CD4-positive, alpha-beta T cell treated with Interferon alpha-2 for 1 hour (primary cell): ENCODE results near the gene CAMTA1.
A peak's percentile ranks its signal among the peaks of the same experiment; 100 is the strongest.

Experiments used
- DNase-seq, 2 donors: peaks; one replicate each; pipeline ENCODE4 v3.0.0-alpha.2; 2020 to 2022

Gene CAMTA1

GRCh38 chr1:7050751-7051665 lies 265.8 kb downstream of the CAMTA1 start:
- no peak for DNase-seq

GRCh38 chr1:7052701-7053100 lies 267.4 kb downstream of the CAMTA1 start:
- DNase-seq, result no peak

DNA sequence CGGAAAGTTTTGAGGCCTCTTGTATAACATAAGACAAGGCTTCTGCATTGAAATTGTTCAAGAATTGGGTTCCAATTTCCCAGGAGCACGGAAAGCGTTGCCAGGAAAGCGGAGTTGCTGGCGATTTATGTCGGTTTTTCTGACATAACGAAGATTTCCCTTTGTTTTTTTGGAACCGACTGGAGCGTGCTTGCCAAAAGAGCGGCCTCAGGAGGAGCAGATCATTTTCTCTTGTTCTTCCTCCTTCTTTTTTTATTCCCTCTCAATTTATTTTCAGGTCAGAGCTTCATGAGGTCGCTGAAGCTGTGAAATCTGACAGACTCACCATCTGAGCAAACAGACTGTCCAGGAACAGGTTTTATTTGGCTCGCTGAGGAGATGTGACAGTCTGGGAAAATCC lies 275.5 kb downstream of the CAMTA1 start:
- DNase-seq, result no peak

DNA sequence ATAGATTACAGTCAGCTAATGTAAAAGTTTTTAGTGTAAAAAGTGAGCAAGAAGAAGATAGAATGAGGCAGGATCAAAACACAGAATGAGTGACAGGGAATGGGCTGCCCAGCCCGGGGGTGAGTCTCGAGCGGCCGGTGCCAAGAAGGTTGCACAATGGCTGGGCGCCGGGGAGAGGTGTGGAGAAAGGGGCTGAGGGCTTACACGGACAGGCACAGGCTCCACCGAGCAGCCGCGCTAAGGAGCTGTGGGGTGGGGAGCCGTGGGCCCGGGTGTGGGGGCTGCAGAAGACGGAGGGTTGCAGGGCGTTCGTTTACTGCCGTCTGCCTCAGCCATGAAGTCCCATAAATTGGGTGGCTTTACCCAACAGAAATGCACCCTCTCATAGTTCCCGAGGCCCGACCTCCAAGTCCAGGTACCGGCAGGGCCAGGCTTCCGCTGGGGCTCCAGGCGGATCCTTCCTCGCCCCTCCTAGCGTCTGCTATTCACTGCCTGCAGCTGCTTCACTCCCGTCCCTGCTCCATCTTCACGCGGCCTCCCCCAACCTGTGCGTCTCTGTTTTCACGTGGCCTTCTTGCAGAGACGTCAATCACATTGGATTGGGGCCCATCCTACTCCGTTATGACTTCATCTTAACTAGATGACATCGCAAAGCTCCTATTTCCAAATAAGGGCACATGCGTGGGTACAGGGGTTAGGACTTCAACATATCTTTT lies 277.2 kb downstream of the CAMTA1 start:
- no peak for DNase-seq

DNA sequence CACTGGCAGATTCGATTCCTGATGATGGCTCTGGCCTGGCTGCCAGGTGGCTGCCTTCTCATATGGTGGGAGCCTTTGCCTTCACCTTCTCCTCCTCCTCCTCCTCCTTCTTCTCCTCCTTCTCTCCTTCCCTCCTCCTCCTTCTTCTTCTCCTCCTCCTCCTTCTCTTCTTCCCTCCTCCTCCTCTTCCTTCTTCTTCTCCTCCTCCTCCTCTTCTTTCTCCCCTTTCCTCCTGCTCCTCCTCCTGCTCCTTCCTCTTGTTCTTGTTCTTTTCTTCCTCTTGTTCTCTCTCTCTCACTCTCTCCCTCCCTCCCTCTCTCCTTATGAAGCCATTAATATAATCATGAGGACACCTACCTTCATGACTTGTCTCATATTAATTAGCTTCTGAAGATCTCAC lies 278.7 kb downstream of the CAMTA1 start:
- DNase-seq, result no peak

- DNase-seq, result no peak
Measured at GRCh38 chr1:7068552-7068951, 283.3 kb downstream of the CAMTA1 start.

DNA sequence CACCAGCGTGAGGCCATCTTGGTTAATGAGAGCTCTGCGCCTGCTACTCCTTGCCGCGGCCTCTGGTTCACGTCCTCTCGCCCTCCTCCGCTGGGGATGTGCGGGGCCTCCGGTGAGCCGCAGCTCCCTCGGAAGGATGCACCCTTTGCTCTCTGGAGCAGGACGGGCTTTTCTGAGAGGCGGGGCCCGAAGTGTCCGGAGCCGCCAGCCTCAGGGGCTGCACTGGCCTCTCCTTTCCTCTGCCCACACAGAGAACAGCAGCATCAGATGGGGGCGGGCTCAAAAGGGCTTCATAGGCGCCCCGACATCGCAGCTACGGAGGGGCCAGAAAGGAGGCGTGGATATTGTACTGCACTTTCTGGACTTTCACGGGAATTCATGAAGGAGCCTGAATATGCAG lies 284.7 kb downstream of the CAMTA1 start:
- DNase-seq, result no peak

DNA sequence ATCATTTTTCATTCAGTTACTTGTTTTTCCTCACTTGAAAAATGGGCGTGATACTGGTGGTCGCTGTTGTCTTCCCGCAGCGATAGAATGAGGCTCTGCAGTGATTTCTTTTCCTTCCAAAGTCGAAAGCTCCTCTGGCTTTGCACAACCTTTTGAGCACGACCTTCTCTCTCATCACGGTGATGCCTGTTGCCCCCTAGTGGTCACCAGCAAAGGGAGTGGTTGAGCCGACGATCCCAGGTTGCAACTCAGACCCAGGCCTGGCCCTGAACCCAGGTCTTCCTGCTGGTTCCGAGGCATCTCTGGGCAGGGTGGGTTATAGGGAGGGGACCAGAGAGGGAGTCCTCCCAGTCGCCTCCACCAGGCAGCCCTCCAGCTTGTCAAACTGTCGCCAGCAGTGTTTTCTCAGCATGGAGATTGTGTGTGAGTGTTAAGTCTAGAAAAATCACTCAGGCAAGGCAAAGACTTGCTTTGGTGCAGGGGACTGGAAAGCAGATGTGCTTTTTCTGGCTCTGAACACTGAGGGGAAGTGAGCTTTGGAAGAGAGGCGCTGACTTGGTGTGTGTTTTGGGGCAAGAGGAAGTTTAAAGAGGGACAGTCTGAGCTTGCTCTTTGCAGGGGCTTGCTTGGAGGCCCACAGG lies 285.3 kb downstream of the CAMTA1 start:
- DNase-seq, result peak; percentile 22 to 51

GRCh38 chr1:7076117-7076516 lies 290.9 kb downstream of the CAMTA1 start:
- no peak for DNase-seq

GRCh38 chr1:7076572-7076971 lies 291.3 kb downstream of the CAMTA1 start:
- DNase-seq, result no peak

DNA sequence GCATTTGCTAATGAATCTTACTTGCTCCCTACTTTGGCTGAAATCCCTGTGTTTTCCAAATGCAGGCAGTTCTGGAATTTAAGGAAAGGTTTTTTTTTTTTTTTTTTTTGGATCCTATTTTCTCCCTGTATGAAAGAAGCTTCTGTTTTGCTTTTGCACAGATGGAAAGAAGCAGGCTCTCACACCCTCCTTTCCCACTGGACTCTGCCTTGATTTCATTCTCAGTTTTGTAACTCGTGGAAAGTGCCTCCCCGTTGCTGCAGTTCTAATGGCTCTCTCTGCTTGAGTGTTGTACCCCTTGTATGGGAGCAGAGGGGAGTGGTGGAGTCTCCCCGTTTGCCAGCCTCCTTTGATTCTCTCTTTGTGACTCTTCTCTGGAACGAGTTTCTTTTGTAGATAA lies 291.9 kb downstream of the CAMTA1 start:
- no peak for DNase-seq

DNA sequence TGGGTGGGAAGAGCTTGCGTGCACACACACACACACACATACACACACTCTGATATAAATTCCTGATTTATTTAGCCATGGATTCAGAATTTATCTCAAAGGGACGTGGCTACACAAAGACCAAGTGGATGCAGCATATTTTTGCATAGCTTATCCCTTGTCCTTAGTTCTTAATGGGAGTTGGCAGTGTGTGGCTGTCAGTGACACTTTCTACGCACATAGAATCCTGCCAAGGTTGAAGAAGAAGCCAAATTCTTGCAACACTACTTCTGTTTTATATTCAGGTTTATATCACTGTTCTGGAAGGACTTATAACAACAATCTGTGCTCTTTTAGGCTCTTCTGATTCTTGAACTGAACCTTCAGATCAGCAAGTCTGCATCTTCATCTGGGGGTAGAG lies 292.7 kb downstream of the CAMTA1 start:
- no peak for DNase-seq

DNA sequence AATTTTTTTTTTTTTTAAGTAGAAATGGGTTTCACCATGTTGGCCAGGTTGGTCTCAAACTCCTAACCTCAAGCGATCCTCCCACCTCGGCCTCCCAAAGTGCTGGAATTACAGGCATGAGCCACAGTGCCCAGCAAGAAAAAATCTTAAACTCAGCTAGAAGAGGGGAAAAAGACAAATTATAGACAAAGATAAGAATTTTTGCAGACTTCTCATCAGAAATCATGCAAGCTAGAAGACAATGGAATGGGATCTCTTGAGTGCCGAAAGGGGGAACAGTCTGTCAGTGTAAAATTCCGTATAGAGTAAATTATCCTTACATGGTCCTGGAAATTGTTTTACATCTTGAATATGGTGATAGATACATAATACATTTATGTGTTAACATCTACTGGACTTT lies 294.4 kb downstream of the CAMTA1 start:
- DNase-seq, result no peak

- no peak for DNase-seq
Measured at GRCh38 chr1:7084232-7084894, 299.1 kb downstream of the CAMTA1 start.

DNA sequence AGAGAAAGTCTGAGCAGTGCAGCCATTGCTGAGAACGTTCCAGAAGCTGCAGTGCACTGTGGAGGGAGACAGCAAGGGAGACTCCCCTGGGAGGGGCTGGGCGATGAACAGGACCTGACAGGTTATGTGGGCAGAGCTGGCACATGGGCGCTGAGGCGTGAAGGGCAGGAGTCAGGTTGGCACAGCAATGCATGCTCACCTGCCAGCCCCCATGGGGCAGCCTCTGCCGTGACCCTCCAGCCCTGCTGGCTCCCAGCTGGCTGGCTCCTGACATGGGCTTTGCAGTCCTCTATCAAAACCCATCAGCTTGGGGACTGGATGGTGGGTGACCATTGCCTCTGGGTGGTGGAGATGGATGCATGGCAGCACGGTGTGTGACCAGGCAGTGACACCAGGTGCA lies 300.3 kb downstream of the CAMTA1 start:
- DNase-seq, result no peak

- no peak for DNase-seq
Measured at GRCh38 chr1:7086106-7086505, 300.9 kb downstream of the CAMTA1 start.

DNA sequence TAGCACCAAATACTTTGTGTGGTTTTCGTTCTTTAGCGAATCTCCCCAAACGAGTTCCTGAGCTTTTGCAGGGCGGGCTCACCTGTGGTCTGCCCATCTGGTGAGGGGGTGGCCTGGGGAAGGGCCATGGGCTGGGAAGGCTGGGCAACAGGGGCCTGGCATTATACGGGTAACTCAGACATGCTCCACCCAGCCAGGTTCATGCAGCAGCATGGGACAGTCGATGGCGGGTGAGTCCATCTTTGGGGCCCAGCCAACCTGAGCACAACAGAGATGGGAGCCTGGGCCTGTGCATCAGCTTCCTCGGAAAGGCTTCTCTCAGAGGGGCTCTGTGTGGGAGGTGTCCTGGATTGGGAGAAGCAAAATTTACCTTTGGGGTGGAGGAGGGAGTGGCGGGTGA lies 302.6 kb downstream of the CAMTA1 start:
- DNase-seq, result no peak

- DNase-seq, result no peak
Measured at GRCh38 chr1:7089497-7089896, 304.2 kb downstream of the CAMTA1 start.

GRCh38 chr1:7093297-7093696 lies 308.0 kb downstream of the CAMTA1 start:
- DNase-seq, result no peak

DNA sequence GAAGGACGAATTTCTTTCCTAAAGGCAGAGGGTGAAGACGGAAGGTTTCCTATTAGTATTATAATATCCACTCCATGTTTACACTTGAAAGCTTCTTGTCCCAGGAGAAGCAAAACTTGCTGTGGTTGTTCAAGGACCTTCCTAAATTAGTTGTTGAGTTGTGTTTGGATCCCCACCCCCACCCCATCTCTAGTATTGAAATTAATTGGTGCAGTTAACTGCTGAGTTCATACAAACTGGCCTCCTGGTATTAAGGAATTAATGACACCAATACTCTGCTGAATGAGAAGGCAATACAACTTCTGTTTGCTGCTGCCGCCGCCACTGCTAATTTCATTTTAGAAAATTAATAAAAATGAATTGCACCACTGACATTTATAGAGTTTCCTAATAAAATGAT lies 308.8 kb downstream of the CAMTA1 start:
- DNase-seq, result no peak

- DNase-seq, result no peak
Measured at GRCh38 chr1:7094509-7094908, 309.3 kb downstream of the CAMTA1 start.

DNA sequence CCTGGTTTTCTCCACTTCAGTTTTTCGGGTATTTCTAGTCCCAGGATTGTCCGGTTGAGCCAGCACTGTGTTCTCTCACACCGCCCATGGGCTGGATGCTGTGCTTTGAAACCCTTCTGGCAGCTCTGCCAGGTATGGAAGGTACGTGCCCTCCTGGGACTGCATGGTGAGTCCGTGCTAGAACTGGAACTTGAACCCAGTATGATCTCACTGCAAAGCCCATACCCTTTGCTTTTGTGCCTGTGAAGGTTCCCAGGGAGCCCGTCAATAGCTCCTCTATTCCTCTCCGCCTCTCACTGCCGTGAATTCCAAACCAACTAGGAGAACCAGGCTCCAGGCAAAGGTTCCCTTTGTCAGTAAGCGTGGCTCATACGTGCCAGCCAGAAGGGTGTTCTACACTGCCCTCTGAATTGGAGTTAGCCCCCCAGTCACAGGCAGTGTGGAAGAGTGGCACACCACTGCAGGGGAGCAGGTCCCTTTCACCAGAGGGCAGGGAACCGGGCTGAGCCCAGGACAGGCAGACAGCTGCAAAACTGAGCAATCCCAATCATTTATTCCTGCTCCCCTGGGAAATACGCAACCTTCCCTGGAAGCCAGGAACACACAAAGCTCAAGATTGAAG lies 310.2 kb downstream of the CAMTA1 start:
- DNase-seq, result no peak
